Endodermal cell (in vitro differentiated cells): ENCODE measurements around the gene ARMH3. TPM values are rescaled to one million over a fixed set of nuclear protein-coding genes. Genes with fewer than 3 reads are reported as not detected.

Experiments used
- DNase-seq: peaks from one replicate; pipeline ENCODE4 v3.0.0-alpha.2; 2017
- H3K27ac ChIP-seq: 2 replicates; pipeline ENCODE4 v1.5.1; 2013; ENCODE audit warnings: mild to moderate bottlenecking, low read depth, low read length, moderate library complexity
- H3K27me3 ChIP-seq: 2 replicates; pipeline ENCODE4 v1.6.1; 2013; ENCODE audit warnings: mild to moderate bottlenecking, low read length, moderate library complexity; ENCODE audit not compliant: insufficient read depth, control insufficient read depth, poor library complexity, severe bottlenecking
- H3K36me3 ChIP-seq: 2 replicates; pipeline ENCODE4 v1.7.0; 2013; ENCODE audit warnings: mild to moderate bottlenecking, low read length, moderate library complexity; ENCODE audit not compliant: control insufficient read depth, insufficient read depth
- H3K4me1 ChIP-seq: one replicate; pipeline ENCODE4 v1.7.0; 2013; ENCODE audit warnings: low read length; ENCODE audit not compliant: control insufficient read depth, insufficient read depth
- H3K4me3 ChIP-seq: 2 replicates; pipeline ENCODE4 v1.5.1; 2013; ENCODE audit warnings: mild to moderate bottlenecking, low read length, moderate library complexity
- H3K9ac ChIP-seq: 2 replicates; pipeline ENCODE4 v1.6.1; 2013; ENCODE audit warnings: mild to moderate bottlenecking, low read length, moderate library complexity; ENCODE audit not compliant: poor library complexity, severe bottlenecking; ENCODE audit errors: extremely low read depth
- H3K9me3 ChIP-seq: 2 replicates; pipeline ENCODE4 v1.6.1; 2013; ENCODE audit warnings: mild to moderate bottlenecking, low read length, moderate library complexity; ENCODE audit not compliant: control insufficient read depth
- H3K27ac Mint-ChIP-seq: 2 replicates; pipeline ENCODE4 v1.8.0; 2020; ENCODE audit warnings: mixed read lengths
- H3K27me3 Mint-ChIP-seq: 2 replicates; pipeline ENCODE4 v1.8.0; 2021; ENCODE audit warnings: mild to moderate bottlenecking, mixed read lengths; ENCODE audit not compliant: insufficient read depth
- H3K36me3 Mint-ChIP-seq: 2 replicates; pipeline ENCODE4 v1.8.0; 2020; ENCODE audit warnings: low read depth, mixed read lengths
- H3K4me1 Mint-ChIP-seq: 2 replicates; pipeline ENCODE4 v1.8.0; 2020; ENCODE audit warnings: mixed read lengths
- H3K4me3 Mint-ChIP-seq: 2 replicates; pipeline ENCODE4 v1.8.0; 2020; ENCODE audit warnings: mild to moderate bottlenecking, moderate library complexity, mixed read lengths
- H3K9me3 Mint-ChIP-seq: 2 replicates; pipeline ENCODE4 v1.8.0; 2020; ENCODE audit warnings: mild to moderate bottlenecking, mixed read lengths
- WGBS, 2 experiments: methylation state at CpG; one replicate each; pipeline versions ENCODE4 v1.1.5 to v1.1.7; 2013; ENCODE audit warnings: missing lambda C conversion rate in 2 of 2, mixed read lengths in 1 of 2; ENCODE audit not compliant: insufficient coverage in 1 of 2, insufficient read length in 1 of 2; 5-methylcytosine and 5-hydroxymethylcytosine counted together
- total RNA-seq, 2 donors: library from RNA; stranded (reverse); fragmentation: NEBNext Ultra II Directional in 1 of 2; extraction: Animal tissue kit (Norgen Biotek cat#: 25700) in 1 of 2; gene quantifications; 2 replicates in 1 of 2; 3 replicates in 1 of 2; pipeline ENCODE4 v1.2.1, GENCODE V29; 2021
- TF ChIP-seq, protein P1 (sequence below): fragments of 200-600 bp; sonication (generic); conservative IDR thresholded peaks from 2 replicates; pipeline ENCODE4 v1.5.0; 2021; ENCODE audit warnings: antibody characterized with exemption, mild to moderate bottlenecking

Gene ARMH3
- total RNA-seq, 2 donors from 2014 or later, result 18.0 to 19.7 TPM

DNA sequence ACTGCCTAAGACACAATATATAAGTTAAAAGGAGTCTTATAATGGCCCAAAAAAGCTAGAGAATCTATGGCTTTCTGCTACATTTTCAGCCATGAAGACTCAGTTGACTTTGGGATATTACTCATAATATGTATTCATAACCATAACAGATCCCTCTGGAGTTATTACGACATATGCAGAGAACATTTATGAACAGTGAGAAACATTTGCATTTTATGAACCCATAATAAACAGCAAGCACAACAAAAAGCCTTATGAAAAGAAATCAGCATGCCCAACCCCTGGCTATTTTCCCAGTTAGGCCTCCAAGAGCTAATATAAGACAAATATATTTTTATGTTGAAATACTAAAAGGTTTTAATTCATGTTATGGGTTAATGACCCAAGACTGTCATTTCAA lies 52.4 kb downstream of the ARMH3 start:
- Mint-ChIP-seq H3K27me3 (no peaks in the 10 kb centered on the region), H3K4me3 (no peak overlapping the region), H3K9me3 (no peaks in the 10 kb centered on the region), H3K36me3 (peaks cover 47% of the 10 kb centered on the region), H3K27ac (no peak overlapping the region), H3K4me1 (peaks cover 3% of the 10 kb centered on the region)
- Histone ChIP-seq H3K4me1 (no peaks in the 10 kb centered on the region), H3K9ac (no peak overlapping the region), H3K27me3 (no peaks in the 10 kb centered on the region), H3K4me3 (no peak overlapping the region), H3K27ac (no peak overlapping the region), H3K9me3 (no peaks in the 10 kb centered on the region), H3K36me3 (peaks cover 52% of the 10 kb centered on the region)
- DNase-seq, result no peak
- 83% methylated on average over 1 of the region's 1 CpG; no CpG with 5 or more reads in 1 of the 2 experiments for WGBS, 2 experiments
- TF ChIP-seq, protein P1, sequence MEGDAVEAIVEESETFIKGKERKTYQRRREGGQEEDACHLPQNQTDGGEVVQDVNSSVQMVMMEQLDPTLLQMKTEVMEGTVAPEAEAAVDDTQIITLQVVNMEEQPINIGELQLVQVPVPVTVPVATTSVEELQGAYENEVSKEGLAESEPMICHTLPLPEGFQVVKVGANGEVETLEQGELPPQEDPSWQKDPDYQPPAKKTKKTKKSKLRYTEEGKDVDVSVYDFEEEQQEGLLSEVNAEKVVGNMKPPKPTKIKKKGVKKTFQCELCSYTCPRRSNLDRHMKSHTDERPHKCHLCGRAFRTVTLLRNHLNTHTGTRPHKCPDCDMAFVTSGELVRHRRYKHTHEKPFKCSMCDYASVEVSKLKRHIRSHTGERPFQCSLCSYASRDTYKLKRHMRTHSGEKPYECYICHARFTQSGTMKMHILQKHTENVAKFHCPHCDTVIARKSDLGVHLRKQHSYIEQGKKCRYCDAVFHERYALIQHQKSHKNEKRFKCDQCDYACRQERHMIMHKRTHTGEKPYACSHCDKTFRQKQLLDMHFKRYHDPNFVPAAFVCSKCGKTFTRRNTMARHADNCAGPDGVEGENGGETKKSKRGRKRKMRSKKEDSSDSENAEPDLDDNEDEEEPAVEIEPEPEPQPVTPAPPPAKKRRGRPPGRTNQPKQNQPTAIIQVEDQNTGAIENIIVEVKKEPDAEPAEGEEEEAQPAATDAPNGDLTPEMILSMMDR, result no peak

DNA sequence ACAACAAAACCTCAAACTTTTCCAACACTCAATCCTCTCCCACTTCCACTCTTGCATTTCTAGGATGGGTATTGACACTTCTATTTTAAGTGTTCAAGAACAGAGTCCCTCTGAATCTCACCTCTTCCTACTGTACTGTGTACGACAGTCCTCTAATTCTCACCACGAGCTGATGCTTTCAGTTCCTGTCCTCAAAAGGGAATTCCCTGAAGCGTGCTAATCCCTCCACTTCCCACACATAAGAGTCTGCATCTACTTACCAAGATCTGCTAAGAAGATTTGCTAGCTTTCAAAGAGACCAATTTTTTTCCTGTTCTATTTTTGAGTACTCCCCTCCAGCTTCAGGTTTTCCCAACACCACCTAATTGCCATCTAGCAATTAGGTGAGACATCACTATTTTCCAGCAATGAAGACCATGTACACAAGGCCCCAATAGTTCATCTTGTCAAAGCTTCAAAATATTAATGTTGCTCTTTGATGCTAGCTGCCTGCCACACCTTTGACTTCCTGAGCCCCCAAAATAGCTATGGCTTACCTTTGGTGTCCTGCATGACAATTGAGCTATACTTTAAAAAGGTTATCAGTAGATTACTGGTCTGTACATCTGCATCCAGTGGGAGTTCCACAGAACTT lies 54.4 kb downstream of the ARMH3 start:
- Mint-ChIP-seq H3K9me3 (no peaks in the 10 kb centered on the region), H3K4me3 (no peak overlapping the region), H3K27ac (no peak overlapping the region), H3K27me3 (no peaks in the 10 kb centered on the region), H3K36me3 (peaks cover 48% of the 10 kb centered on the region), H3K4me1 (no peaks in the 10 kb centered on the region)
- no peaks in the 10 kb centered on the region for H3K4me1 ChIP-seq
- H3K4me3 ChIP-seq, result no peak overlapping the region
- 82 to 94% methylated on average over 3 of the region's 3 CpGs for WGBS, 2 experiments
- DNase-seq, result no peak
- H3K9me3 ChIP-seq, result no peaks in the 10 kb centered on the region
- H3K36me3 ChIP-seq, result peaks cover 59% of the 10 kb centered on the region
- no peak overlapping the region for H3K9ac ChIP-seq
- no peak overlapping the region for H3K27ac ChIP-seq
- H3K27me3 ChIP-seq, result no peaks in the 10 kb centered on the region
- TF ChIP-seq, protein P1, result no peak

DNA sequence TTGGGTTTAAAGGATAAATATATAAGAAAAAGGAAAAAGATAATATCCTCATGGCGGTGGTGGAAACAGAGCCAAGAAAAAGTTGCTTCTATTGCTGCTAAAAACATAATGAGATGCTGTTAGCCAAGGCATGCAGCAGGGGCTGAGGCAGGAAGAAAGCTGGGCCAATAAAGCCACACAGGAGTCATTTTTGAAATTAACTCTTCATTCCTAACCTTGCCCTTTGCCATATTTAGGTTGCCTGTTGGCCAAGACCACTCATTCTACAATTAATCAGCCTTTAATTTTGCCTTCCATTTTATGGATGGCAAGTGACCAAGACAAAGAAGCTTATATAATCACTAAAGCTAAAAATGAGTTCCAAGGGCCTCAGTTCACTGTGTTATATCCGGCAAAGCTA lies 58.2 kb downstream of the ARMH3 start:
- Histone ChIP-seq H3K9me3 (no peaks in the 10 kb centered on the region), H3K27me3 (no peaks in the 10 kb centered on the region), H3K4me3 (no peak overlapping the region), H3K9ac (no peak overlapping the region), H3K27ac (no peak overlapping the region), H3K36me3 (peaks cover 46% of the 10 kb centered on the region), H3K4me1 (no peaks in the 10 kb centered on the region)
- H3K9me3 Mint-ChIP-seq, result no peaks in the 10 kb centered on the region
- no peak for DNase-seq
- peaks cover 9% of the 10 kb centered on the region for H3K4me1 Mint-ChIP-seq
- H3K36me3 Mint-ChIP-seq, result peaks cover 45% of the 10 kb centered on the region
- no peak overlapping the region for H3K27ac Mint-ChIP-seq
- TF ChIP-seq, protein P1, result no peak
- H3K4me3 Mint-ChIP-seq, result no peak overlapping the region
- WGBS, 2 experiments, result 94 to 100% methylated on average over 2 of the region's 2 CpGs
- no peaks in the 10 kb centered on the region for H3K27me3 Mint-ChIP-seq
